Measurements from ENCODE around the gene ARL8B.
A peak's percentile ranks its signal among the peaks of the same experiment; 100 is the strongest.

ARL8B gene

GRCh38 chr3:5213574-5213966, 91.5 kb downstream of the ARL8B start:
- Histone ChIP-seq H3K4me1 (ENCODE audit: control insufficient read depth, insufficient read depth, low read length) (peaks cover 24% of the 10 kb centered on the region), H3K27me3 (ENCODE audit: control insufficient read depth, insufficient read depth, low read length) (no peaks in the 10 kb centered on the region), H3K27ac (ENCODE audit: low read depth, low read length) (no peak overlapping the region), H3K4me3 (ENCODE audit: low read depth, low read length) (0 out of 2 replicates have a peak overlapping the region, but pooled peaks have one; percentile 4), H3K9ac (ENCODE audit: low read length) (no peak overlapping the region), H3K36me3 (ENCODE audit: control insufficient read depth, insufficient read depth, low read length) (peaks cover 92% of the 10 kb centered on the region), H3K9me3 (ENCODE audit: control insufficient read depth, insufficient read depth, low read depth, low read length) (no peaks in the 10 kb centered on the region)

GRCh38 chr3:5214352-5214751, 92.3 kb downstream of the ARL8B start:
- Histone ChIP-seq H3K4me3 (ENCODE audit: low read depth, low read length) (no peak overlapping the region), H3K27ac (ENCODE audit: low read depth, low read length) (no peak overlapping the region), H3K4me1 (ENCODE audit: control insufficient read depth, insufficient read depth, low read length) (peaks cover 32% of the 10 kb centered on the region), H3K27me3 (ENCODE audit: control insufficient read depth, insufficient read depth, low read length) (no peaks in the 10 kb centered on the region), H3K9ac (ENCODE audit: low read length) (no peak overlapping the region), H3K36me3 (ENCODE audit: control insufficient read depth, insufficient read depth, low read length) (peaks cover 85% of the 10 kb centered on the region), H3K9me3 (ENCODE audit: control insufficient read depth, insufficient read depth, low read depth, low read length) (no peaks in the 10 kb centered on the region)

GRCh38 chr3:5217824-5218595, 95.9 kb downstream of the ARL8B start:
- Histone ChIP-seq H3K27me3 (ENCODE audit: control insufficient read depth, insufficient read depth, low read length) (no peaks in the 10 kb centered on the region), H3K4me3 (ENCODE audit: low read depth, low read length) (no peak overlapping the region), H3K36me3 (ENCODE audit: control insufficient read depth, insufficient read depth, low read length) (peaks cover 54% of the 10 kb centered on the region), H3K9me3 (ENCODE audit: control insufficient read depth, insufficient read depth, low read depth, low read length) (no peaks in the 10 kb centered on the region), H3K9ac (ENCODE audit: low read length) (no peak overlapping the region), H3K27ac (ENCODE audit: low read depth, low read length) (no peak overlapping the region; the same call in 1 of the 2 replicates), H3K4me1 (ENCODE audit: control insufficient read depth, insufficient read depth, low read length) (peaks cover 34% of the 10 kb centered on the region)

DNA sequence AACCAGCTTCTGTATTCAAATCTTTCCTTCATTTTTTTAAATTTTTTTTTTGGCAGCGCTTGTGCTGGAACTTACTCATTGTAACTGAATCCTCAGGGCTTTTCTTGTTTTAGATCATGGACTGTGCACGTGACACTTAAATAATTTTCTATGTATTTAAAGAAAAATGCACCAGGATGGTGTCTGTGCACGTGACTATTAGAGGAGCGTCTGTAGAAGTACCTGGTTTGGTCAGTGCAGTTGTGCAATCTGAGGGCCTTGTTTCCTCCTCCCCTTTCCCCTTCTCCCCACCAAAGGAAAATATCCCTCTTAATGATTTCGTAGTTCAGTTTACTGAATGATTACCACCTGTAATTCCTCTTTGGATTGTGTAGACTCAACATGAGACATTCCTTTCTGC, 96.7 kb downstream of the ARL8B start:
- Histone ChIP-seq H3K36me3 (ENCODE audit: control insufficient read depth, insufficient read depth, low read length) (peaks cover 46% of the 10 kb centered on the region), H3K4me1 (ENCODE audit: control insufficient read depth, insufficient read depth, low read length) (peaks cover 26% of the 10 kb centered on the region), H3K27me3 (ENCODE audit: control insufficient read depth, insufficient read depth, low read length) (no peaks in the 10 kb centered on the region), H3K27ac (ENCODE audit: low read depth, low read length) (no peak overlapping the region; the same call in 1 of the 2 replicates), H3K4me3 (ENCODE audit: low read depth, low read length) (no peak overlapping the region), H3K9ac (ENCODE audit: low read length) (no peak overlapping the region), H3K9me3 (ENCODE audit: control insufficient read depth, insufficient read depth, low read depth, low read length) (no peaks in the 10 kb centered on the region)

- Histone ChIP-seq H3K4me1 (ENCODE audit: control insufficient read depth, insufficient read depth, low read length) (peaks cover 22% of the 10 kb centered on the region), H3K27me3 (ENCODE audit: control insufficient read depth, insufficient read depth, low read length) (no peaks in the 10 kb centered on the region), H3K9ac (ENCODE audit: low read length) (no peak overlapping the region), H3K27ac (ENCODE audit: low read depth, low read length) (no peak overlapping the region), H3K36me3 (ENCODE audit: control insufficient read depth, insufficient read depth, low read length) (peaks cover 42% of the 10 kb centered on the region), H3K9me3 (ENCODE audit: control insufficient read depth, insufficient read depth, low read depth, low read length) (no peaks in the 10 kb centered on the region), H3K4me3 (ENCODE audit: low read depth, low read length) (no peak overlapping the region)
Measured at GRCh38 chr3:5219216-5219615, 97.1 kb downstream of the ARL8B start.

GRCh38 chr3:5220193-5220592, 98.1 kb downstream of the ARL8B start:
- Histone ChIP-seq H3K4me3 (ENCODE audit: low read depth, low read length) (no peak overlapping the region), H3K9me3 (ENCODE audit: control insufficient read depth, insufficient read depth, low read depth, low read length) (no peaks in the 10 kb centered on the region), H3K27me3 (ENCODE audit: control insufficient read depth, insufficient read depth, low read length) (no peaks in the 10 kb centered on the region), H3K4me1 (ENCODE audit: control insufficient read depth, insufficient read depth, low read length) (peaks cover 20% of the 10 kb centered on the region), H3K27ac (ENCODE audit: low read depth, low read length) (no peak overlapping the region), H3K36me3 (ENCODE audit: control insufficient read depth, insufficient read depth, low read length) (peaks cover 33% of the 10 kb centered on the region), H3K9ac (ENCODE audit: low read length) (no peak overlapping the region)

- H3K9me3 ChIP-seq (ENCODE audit: control insufficient read depth, insufficient read depth, low read depth, low read length), result no peaks in the 10 kb centered on the region
- H3K27me3 ChIP-seq (ENCODE audit: control insufficient read depth, insufficient read depth, low read length), result no peaks in the 10 kb centered on the region
- no peak overlapping the region for H3K27ac ChIP-seq (ENCODE audit: low read depth, low read length)
- no peak overlapping the region for H3K4me3 ChIP-seq (ENCODE audit: low read depth, low read length)
- H3K4me1 ChIP-seq (ENCODE audit: control insufficient read depth, insufficient read depth, low read length), result peaks cover 20% of the 10 kb centered on the region
- no peak overlapping the region for H3K9ac ChIP-seq (ENCODE audit: low read length)
- H3K36me3 ChIP-seq (ENCODE audit: control insufficient read depth, insufficient read depth, low read length), result peaks cover 26% of the 10 kb centered on the region
Measured at GRCh38 chr3:5220667-5221431, 98.8 kb downstream of the ARL8B start.

DNA sequence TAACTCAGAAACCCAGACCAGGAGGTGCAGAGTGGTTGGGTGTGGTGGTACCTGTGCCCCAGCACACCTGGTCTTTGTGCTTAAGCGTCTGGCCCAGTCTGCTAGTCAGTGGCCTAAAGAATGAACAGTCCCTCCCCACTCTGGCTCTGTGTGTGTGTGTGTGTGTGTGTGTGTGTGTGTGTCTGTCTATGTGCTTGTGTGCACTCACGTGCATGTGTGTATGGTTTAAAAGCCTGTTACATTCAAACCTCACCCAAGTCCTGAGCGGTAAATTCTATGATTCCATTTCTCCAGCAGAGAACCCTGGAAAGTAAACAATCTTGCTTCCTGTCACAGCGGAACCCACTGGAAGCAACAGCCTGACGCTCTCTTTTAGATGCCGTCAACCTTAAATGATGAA, 99.6 kb downstream of the ARL8B start:
- no peak overlapping the region for H3K27ac ChIP-seq (ENCODE audit: low read depth, low read length)

DNA sequence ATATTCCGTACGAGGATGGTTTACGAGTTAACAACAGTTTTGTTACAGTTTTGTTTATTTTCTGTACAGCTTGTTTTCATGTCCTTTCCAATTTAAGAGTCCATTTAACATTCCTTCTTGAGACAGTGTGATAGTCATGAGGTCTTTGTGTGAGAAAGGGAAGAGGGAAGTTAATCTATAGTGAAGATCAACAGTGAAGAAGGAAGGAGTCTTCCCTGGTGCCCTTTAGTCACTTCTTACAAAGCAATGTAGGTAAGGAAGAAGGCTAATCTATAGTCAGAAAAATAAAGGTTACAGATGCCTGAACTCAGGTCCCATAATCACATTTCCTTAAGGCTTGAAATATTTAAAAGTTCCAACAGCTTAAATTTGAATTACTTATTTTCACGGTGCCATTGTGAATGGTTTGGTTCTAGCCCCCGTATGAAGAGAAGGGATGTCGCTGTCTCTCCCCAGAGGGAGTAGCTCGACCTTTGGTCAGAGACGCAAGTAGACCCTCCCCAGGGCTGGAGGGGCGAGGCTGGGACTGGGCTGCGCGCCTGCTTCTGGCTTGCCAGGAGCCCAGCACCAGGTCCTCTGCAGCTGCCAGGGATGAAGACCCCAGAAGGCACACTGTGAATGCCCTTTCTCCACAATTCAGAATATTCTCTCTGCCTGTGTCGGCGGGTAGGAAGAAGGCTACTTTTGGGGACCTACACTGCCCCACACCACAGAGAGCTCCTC, 100.4 kb downstream of the ARL8B start:
- no peaks in the 10 kb centered on the region for H3K27me3 ChIP-seq (ENCODE audit: control insufficient read depth, insufficient read depth, low read length)
- H3K27ac ChIP-seq (ENCODE audit: low read depth, low read length), result no peak overlapping the region
- no peaks in the 10 kb centered on the region for H3K9me3 ChIP-seq (ENCODE audit: control insufficient read depth, insufficient read depth, low read depth, low read length)
- H3K9ac ChIP-seq (ENCODE audit: low read length), result no peak overlapping the region
- peaks cover 12% of the 10 kb centered on the region for H3K36me3 ChIP-seq (ENCODE audit: control insufficient read depth, insufficient read depth, low read length)
- H3K4me3 ChIP-seq (ENCODE audit: low read depth, low read length), result no peak overlapping the region
- peaks cover 20% of the 10 kb centered on the region for H3K4me1 ChIP-seq (ENCODE audit: control insufficient read depth, insufficient read depth, low read length)

More for the DNA sequence above, 99.6 kb downstream of the ARL8B start:
- Histone ChIP-seq H3K27me3 (ENCODE audit: control insufficient read depth, insufficient read depth, low read length) (no peaks in the 10 kb centered on the region), H3K36me3 (ENCODE audit: control insufficient read depth, insufficient read depth, low read length) (peaks cover 19% of the 10 kb centered on the region), H3K9ac (ENCODE audit: low read length) (no peak overlapping the region), H3K4me3 (ENCODE audit: low read depth, low read length) (no peak overlapping the region), H3K4me1 (ENCODE audit: control insufficient read depth, insufficient read depth, low read length) (peaks cover 20% of the 10 kb centered on the region), H3K9me3 (ENCODE audit: control insufficient read depth, insufficient read depth, low read depth, low read length) (no peaks in the 10 kb centered on the region)

DNA sequence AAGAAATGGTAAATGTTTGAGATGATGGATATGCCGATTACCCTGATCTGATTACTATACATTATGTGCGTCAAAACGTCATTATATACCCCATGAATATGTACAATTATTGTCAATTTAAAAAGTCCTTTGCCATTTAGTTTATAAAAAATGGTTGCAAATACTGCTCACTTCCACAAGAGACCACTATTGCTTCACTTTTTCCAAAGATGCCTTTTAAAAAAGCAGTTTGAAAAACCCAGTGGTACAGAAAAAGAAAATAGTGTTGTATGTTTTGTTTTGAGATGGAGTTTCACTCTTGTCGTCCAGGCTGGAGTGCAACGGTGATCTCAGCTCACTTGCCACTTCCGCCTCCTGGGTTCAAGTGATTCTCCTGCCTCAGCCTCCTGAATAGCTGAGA, 104.7 kb downstream of the ARL8B start:
- Histone ChIP-seq H3K9ac (ENCODE audit: low read length) (no peak overlapping the region), H3K4me1 (ENCODE audit: control insufficient read depth, insufficient read depth, low read length) (peaks cover 2% of the 10 kb centered on the region; the same call in 1 of the 2 replicates), H3K27me3 (ENCODE audit: control insufficient read depth, insufficient read depth, low read length) (no peaks in the 10 kb centered on the region), H3K9me3 (ENCODE audit: control insufficient read depth, insufficient read depth, low read depth, low read length) (no peaks in the 10 kb centered on the region), H3K36me3 (ENCODE audit: control insufficient read depth, insufficient read depth, low read length) (no peaks in the 10 kb centered on the region), H3K27ac (ENCODE audit: low read depth, low read length) (no peak overlapping the region), H3K4me3 (ENCODE audit: low read depth, low read length) (no peak overlapping the region)

DNA sequence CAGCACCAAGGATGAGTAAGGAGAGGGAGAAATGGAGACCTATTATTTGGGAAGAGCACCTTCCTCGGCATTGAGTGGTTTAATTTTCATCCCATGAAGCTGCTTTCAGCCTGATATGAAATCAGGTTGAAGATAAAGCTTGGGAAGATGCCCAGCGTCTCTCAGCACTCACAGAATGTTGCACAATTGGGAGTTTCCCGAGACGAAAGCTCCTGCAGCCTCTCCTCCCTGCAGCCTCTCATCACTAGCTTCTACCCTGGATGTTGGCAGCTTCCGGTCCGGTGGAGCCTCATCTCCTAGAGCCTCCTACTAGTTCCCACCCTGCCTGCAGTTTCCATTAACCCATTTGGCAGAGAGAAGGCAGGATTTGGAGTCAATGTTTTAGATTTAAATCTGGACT, 105.7 kb downstream of the ARL8B start:
- no peak overlapping the region for H3K4me3 ChIP-seq (ENCODE audit: low read depth, low read length)
- H3K4me1 ChIP-seq (ENCODE audit: control insufficient read depth, insufficient read depth, low read length), result peaks cover 4% of the 10 kb centered on the region
- H3K36me3 ChIP-seq (ENCODE audit: control insufficient read depth, insufficient read depth, low read length), result no peaks in the 10 kb centered on the region
- H3K27ac ChIP-seq (ENCODE audit: low read depth, low read length), result no peak overlapping the region
- H3K9ac ChIP-seq (ENCODE audit: low read length), result no peak overlapping the region
- H3K27me3 ChIP-seq (ENCODE audit: control insufficient read depth, insufficient read depth, low read length), result no peaks in the 10 kb centered on the region
- no peaks in the 10 kb centered on the region for H3K9me3 ChIP-seq (ENCODE audit: control insufficient read depth, insufficient read depth, low read depth, low read length)

All from HUES6 (cell line).